ENCODE measurements around the gene PEMT. TPM values are rescaled to one million over a fixed set of nuclear protein-coding genes. Genes with fewer than 3 reads are reported as not detected.
A peak's percentile ranks its signal among the peaks of the same experiment; 100 is the strongest.

Gene PEMT
- total and polyA plus RNA-seq, 2 of the 4 experiments (the other 2 are of a cell fraction), result 23.3 to 49.5 TPM

DNA sequence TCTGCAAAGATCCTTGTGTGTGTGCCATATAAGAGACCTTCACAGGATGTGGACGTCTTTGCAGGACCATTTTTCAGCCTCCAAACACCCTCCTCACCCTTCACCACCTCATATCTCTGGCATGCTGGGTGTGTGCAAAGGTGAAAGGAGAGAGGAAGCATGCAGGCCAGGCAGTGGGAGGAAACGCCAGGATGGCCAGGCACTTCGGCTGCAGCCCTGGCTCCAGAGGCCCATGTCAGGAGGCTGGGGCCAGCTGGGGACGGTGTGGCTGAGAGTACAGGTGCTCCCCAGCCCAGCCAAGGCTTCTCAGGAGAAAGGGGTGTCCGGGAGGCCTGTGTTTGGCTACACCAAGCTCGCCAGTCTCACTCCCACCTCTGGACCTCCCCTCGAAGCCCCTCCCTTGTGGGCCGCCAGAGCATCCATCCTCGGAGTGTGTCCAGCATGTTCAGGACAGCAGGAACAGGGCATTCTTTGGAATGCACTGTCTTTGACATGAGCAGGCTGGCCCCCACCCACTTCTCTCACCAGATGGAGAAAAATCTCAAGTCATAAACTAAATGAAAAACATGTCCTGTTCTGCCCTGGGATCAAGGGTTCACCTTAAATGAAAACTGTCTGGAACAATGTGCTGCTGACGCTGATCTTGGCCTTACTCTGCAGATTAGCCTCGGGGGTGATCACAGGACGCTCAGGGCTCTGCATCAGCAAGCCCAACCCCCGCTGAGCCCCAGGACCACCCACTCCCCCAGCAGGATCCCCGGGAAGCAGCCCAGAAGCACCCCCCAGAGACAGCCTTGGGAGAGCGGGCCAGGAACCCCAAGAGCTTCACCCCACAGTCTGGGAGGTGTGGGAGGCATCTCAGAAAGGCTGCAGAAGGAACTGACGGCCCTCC lies 15.9 kb downstream of the PEMT start:
- Histone ChIP-seq H2BK5ac (ENCODE audit: low read depth, low read length, poor library complexity, severe bottlenecking) (no peak overlapping the region), H3K9me3 (ENCODE audit: control insufficient read depth, insufficient read depth, low read length) (no peaks in the 10 kb centered on the region), H3K27ac (ENCODE audit: insufficient read depth, low read length) (no peak overlapping the region), H3K4me2 (ENCODE audit: low read depth, low read length) (no peak overlapping the region), H3K14ac (replicated peaks; ENCODE audit: low read depth, low read length) (no peak overlapping the region), H3K9me1 (ENCODE audit: insufficient read depth, low read length) (no peaks in the 10 kb centered on the region), H2AFZ (replicated peaks; ENCODE audit: low read length, poor library complexity) (no peak overlapping the region), H2BK120ac (ENCODE audit: low read depth, low read length) (no peak overlapping the region), H3K36me3 (ENCODE audit: control insufficient read depth, insufficient read depth, low read length) (no peaks in the 10 kb centered on the region), H4K20me1 (ENCODE audit: insufficient read depth, low read length) (peaks cover 3% of the 10 kb centered on the region), H2AK5ac (ENCODE audit: low read depth, low read length) (no peak overlapping the region), H2AK9ac (replicated peaks; ENCODE audit: low read depth, low read length, poor library complexity) (no peak overlapping the region), H4K5ac (ENCODE audit: low read depth, low read length) (no peak overlapping the region), H3K4me3 (ENCODE audit: insufficient read depth, low read depth, low read length) (no peak overlapping the region), H2BK15ac (ENCODE audit: low read depth, low read length) (no peak overlapping the region), H3K4me1 (ENCODE audit: control insufficient read depth, insufficient read depth, low read length) (peaks cover under 1% of the 10 kb centered on the region; the same call in 1 of the 2 replicates), H3K79me1 (ENCODE audit: low read depth in 1 of 2, low read length in 2 of 2) (no peaks in the 10 kb centered on the region), H3K4ac (ENCODE audit: low read depth, low read length) (no peak overlapping the region), H4K8ac (ENCODE audit: low read depth in 2 of 2, low read length in 2 of 2) (no peak overlapping the region), H4K91ac (ENCODE audit: insufficient read depth, low read depth, low read length) (no peak overlapping the region), H3K27me3 (ENCODE audit: control insufficient read depth, insufficient read depth, low read length) (no peaks in the 10 kb centered on the region), H3K56ac (ENCODE audit: extremely low read depth, insufficient read depth, low read length) (no peak overlapping the region), H3K9ac (ENCODE audit: low read depth, low read length) (no peak overlapping the region), H3K23ac (ENCODE audit: low read depth, low read length) (no peak overlapping the region), H2BK20ac (ENCODE audit: low read depth, low read length) (no peak overlapping the region), H3K18ac (ENCODE audit: low read depth, low read length) (no peak overlapping the region)
- DNase-seq (no peak), ATAC-seq (ENCODE audit: low read depth) (0 out of 2 replicates have a peak, but pooled peaks have one; percentile 17)
- TF ChIP-seq, protein P1, sequence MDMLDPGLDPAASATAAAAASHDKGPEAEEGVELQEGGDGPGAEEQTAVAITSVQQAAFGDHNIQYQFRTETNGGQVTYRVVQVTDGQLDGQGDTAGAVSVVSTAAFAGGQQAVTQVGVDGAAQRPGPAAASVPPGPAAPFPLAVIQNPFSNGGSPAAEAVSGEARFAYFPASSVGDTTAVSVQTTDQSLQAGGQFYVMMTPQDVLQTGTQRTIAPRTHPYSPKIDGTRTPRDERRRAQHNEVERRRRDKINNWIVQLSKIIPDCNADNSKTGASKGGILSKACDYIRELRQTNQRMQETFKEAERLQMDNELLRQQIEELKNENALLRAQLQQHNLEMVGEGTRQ (IDR thresholded peaks at IDR 0.05; ENCODE audit: low read depth, low read length), result no peak
- TF ChIP-seq MXI1 (IDR thresholded peaks at IDR 0.05; ENCODE audit: borderline replicate concordance, low read depth, low read length) (no peak), MAFK (IDR thresholded peaks at IDR 0.05; ENCODE audit: low read depth, low read length) (no peak), MAZ (IDR thresholded peaks at IDR 0.05; ENCODE audit: borderline replicate concordance, low read depth, low read length) (no peak), FOS (IDR thresholded peaks at IDR 0.05; ENCODE audit: low read depth, low read length) (no peak), SMC3 (IDR thresholded peaks at IDR 0.05; ENCODE audit: low read depth, low read length) (no peak), RFX5 (IDR thresholded peaks at IDR 0.05; ENCODE audit: low read depth, low read length) (no peak), NFE2L2 (IDR thresholded peaks at IDR 0.05; ENCODE audit: low read depth, low read length) (no peak), RAD21 (IDR thresholded peaks at IDR 0.05; ENCODE audit: low read length) (no peak), CEBPB (IDR thresholded peaks at IDR 0.05; ENCODE audit: low read depth, low read length) (no peak), CHD1 (IDR thresholded peaks at IDR 0.05; ENCODE audit: low read depth, low read length) (no peak), RCOR1 (IDR thresholded peaks at IDR 0.05; ENCODE audit: insufficient replicate concordance, low read length) (no peak), POLR2A (IDR thresholded peaks at IDR 0.05; ENCODE audit: low read depth, low read length) (no peak)
- TF ChIP-seq, protein P2, sequence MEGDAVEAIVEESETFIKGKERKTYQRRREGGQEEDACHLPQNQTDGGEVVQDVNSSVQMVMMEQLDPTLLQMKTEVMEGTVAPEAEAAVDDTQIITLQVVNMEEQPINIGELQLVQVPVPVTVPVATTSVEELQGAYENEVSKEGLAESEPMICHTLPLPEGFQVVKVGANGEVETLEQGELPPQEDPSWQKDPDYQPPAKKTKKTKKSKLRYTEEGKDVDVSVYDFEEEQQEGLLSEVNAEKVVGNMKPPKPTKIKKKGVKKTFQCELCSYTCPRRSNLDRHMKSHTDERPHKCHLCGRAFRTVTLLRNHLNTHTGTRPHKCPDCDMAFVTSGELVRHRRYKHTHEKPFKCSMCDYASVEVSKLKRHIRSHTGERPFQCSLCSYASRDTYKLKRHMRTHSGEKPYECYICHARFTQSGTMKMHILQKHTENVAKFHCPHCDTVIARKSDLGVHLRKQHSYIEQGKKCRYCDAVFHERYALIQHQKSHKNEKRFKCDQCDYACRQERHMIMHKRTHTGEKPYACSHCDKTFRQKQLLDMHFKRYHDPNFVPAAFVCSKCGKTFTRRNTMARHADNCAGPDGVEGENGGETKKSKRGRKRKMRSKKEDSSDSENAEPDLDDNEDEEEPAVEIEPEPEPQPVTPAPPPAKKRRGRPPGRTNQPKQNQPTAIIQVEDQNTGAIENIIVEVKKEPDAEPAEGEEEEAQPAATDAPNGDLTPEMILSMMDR (conservative IDR thresholded peaks at IDR 0.05; ENCODE audit: low read depth, low read length), result no peak
- TF ChIP-seq, protein P3, sequence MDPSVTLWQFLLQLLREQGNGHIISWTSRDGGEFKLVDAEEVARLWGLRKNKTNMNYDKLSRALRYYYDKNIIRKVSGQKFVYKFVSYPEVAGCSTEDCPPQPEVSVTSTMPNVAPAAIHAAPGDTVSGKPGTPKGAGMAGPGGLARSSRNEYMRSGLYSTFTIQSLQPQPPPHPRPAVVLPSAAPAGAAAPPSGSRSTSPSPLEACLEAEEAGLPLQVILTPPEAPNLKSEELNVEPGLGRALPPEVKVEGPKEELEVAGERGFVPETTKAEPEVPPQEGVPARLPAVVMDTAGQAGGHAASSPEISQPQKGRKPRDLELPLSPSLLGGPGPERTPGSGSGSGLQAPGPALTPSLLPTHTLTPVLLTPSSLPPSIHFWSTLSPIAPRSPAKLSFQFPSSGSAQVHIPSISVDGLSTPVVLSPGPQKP (IDR thresholded peaks at IDR 0.05; ENCODE audit: borderline replicate concordance, low read depth, low read length), result no peak
- 34% methylated on average over 4 of the region's 16 CpGs; no CpG with 5 or more reads in 1 of the 2 experiments for WGBS, 2 experiments (ENCODE audit: extremely low coverage in 2 of 2, insufficient read length in 1 of 2)
- in situ Hi-C loops (cut with MboI; ENCODE audit: low sequenced_read_pairs), result no loop called here
- CTCF ChIA-PET, result interaction anchor here (0.5 to 0.8 kb wide), 2 partner anchors 79 to 579 kb away, joined by 3 read pairs; partner anchors contain the start of gene RASD1
- POLR2A ChIA-PET (ENCODE audit: unreplicated experiment), result no interaction called here
- intact Hi-C loops (cut with micrococcal nuclease), result no loop called here
- dilution Hi-C loops (cut with HindIII; ENCODE audit: low sequenced_read_pairs, unreplicated experiment), result no loop called here
- no TSS peak for BruUV-seq (replicated peaks)

Data from IMR-90 (cell line).